ENCODE results near the gene EYS.
"Not testable (repeated sequence)": the region's sequence is repeated elsewhere in the genome, so short reads cannot be mapped to it uniquely, and the experiment has no call there.

The EYS gene

GRCh38 chr6:64301307-64302236, 1405.5 kb downstream of the EYS start:
- no peak for DNase-seq (ENCODE audit: low spot score)

DNA sequence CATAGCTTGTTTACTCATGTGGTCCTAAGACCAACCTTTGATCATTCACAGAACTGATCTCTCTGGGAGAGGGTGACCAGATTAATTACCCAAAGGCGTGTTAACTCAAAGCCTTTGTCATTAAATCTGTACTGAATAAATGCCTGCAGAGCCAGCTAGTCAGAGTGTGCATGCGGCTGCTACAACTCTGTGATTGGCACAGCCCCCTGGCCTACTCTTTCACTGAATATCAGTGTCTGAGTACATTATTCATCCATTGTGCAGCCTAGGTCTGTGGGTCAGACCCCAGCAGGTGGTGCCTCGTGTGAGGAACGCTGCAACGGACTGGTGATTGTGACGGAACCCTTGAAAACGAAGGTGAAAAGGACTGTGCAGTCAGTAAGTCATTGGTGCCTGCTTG, 1407.8 kb downstream of the EYS start:
- no peak for DNase-seq (ENCODE audit: low spot score)

DNA sequence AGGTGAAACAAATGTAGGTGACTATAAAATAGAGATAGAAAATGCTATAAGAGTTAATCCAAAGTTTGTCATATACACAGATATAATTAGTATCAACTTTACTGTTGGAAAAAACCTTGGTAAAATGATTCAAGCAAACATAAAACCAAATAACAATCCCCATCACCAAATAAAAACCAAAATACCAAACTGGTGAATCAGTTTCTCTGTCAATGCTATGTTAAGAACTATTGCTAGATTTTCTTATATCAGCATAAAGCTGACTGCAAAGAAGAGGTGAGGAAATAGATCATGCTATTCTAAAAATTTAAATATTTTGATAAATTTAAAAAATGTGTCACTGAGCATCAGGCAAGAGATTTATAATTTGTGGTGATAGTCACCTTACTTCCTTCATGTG, 1413.0 kb downstream of the EYS start:
- DNase-seq (ENCODE audit: low spot score): no peak

DNA sequence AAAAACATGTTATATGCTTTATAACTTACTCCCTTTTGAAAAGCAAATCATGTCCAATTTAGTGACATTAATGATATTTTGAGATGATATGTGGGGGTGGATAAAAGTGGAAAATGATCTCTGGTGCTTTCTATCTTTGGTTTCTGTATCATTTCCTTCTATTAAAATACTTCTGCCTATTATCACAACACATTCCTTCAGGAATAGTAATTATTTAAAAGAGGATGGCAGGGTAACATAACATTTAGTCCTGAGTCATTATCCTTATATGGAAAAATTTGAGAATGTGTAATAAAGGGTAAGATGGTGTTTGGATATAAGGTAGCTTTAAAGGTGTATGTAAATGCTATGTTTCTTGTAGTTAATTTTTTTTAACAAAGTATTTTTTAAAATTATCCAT, 1413.7 kb downstream of the EYS start:
- no peak for DNase-seq (ENCODE audit: low spot score)

- no peak for DNase-seq (ENCODE audit: low spot score)
Observed at GRCh38 chr6:64290867-64291266, 1416.2 kb downstream of the EYS start.

- DNase-seq (ENCODE audit: low spot score): no peak
Observed at GRCh38 chr6:64289931-64290330, 1417.1 kb downstream of the EYS start.

GRCh38 chr6:64288351-64288750, 1418.7 kb downstream of the EYS start:
- DNase-seq (ENCODE audit: low spot score): no peak

- DNase-seq (ENCODE audit: low spot score): no peak
Observed at GRCh38 chr6:64281167-64281566, 1425.9 kb downstream of the EYS start.

- DNase-seq (ENCODE audit: low spot score): peak; percentile 55
Observed at GRCh38 chr6:64280569-64280968, 1426.5 kb downstream of the EYS start.

GRCh38 chr6:64270083-64270482, 1436.9 kb downstream of the EYS start:
- no peak for DNase-seq (ENCODE audit: low spot score)

DNA sequence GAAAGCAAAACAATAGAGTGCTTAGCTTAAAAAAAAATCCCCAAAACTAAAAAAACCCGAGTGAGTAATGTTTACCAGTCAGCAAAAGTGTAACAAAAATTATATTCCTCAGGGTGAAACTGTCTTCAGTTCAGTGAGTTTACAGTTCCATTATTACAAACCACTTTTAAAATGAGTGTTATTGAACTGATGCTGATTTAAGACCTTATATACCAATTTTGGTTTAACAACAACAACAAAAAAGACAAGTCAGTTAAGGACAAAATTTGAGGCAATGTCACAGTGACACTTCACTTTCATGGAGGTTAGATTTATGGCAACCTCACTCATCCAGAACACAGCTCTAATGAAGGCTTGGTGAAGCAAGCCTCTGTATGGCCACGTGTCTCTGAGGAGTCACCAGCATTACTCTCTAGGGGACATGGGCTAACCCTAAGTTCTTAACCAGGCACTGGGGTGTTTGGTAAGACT, 1440.6 kb downstream of the EYS start:
- DNase-seq (ENCODE audit: low spot score): no peak

GRCh38 chr6:64263778-64264177, 1443.2 kb downstream of the EYS start:
- DNase-seq (ENCODE audit: low spot score): no peak

DNA sequence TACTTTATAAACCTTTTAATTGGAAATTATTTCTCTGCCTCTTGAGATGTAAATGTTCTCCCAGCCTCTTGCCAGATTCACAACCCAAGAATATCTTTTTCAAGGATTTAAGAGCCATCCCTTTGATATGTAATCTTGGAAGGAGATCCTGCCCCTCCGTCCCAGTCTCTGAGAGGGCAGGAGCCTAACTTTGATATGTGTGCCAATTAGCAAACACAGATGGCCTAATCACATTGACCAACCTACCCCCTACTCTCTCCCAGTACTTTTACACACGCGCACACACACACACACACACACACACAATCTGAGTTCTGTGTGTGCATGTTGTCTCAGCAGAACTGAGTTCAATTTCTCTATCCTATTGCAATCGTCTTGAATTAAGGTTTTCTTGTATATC, 1447.7 kb downstream of the EYS start:
- DNase-seq (ENCODE audit: low spot score): no peak

GRCh38 chr6:64258752-64259151, 1448.3 kb downstream of the EYS start:
- DNase-seq (ENCODE audit: low spot score): no peak

GRCh38 chr6:64258302-64258701, 1448.7 kb downstream of the EYS start:
- no peak for DNase-seq (ENCODE audit: low spot score)

GRCh38 chr6:64257586-64257985, 1449.4 kb downstream of the EYS start:
- no peak for DNase-seq (ENCODE audit: low spot score)

- DNase-seq (ENCODE audit: low spot score): no peak
Observed at GRCh38 chr6:64256483-64256882, 1450.5 kb downstream of the EYS start.

DNA sequence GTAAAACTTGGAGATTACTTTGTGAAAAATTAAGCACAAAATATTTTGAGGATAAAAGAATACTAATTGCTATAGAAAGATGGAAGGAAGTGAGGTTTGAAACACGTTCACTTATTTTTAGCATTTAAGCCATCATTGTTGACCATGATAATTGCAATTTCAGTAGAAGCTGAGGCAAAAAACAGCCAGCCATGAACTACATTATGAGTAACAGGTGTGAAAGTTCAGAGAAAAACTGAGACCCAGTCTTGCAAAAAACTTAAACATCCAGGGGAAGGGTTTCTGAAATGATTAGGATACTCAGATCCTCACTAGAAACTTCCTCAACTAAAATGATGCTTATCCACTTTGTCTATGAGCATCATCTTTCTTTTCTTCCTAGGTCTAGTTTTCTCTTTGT, 1452.0 kb downstream of the EYS start:
- no peak for DNase-seq (ENCODE audit: low spot score)

- no peak for DNase-seq (ENCODE audit: low spot score)
Observed at GRCh38 chr6:64254558-64254957, 1452.5 kb downstream of the EYS start.

GRCh38 chr6:64252256-64252655, 1454.8 kb downstream of the EYS start:
- no peak for DNase-seq (ENCODE audit: low spot score)

GRCh38 chr6:64250126-64250525, 1456.9 kb downstream of the EYS start:
- DNase-seq (ENCODE audit: low spot score): no peak

DNA sequence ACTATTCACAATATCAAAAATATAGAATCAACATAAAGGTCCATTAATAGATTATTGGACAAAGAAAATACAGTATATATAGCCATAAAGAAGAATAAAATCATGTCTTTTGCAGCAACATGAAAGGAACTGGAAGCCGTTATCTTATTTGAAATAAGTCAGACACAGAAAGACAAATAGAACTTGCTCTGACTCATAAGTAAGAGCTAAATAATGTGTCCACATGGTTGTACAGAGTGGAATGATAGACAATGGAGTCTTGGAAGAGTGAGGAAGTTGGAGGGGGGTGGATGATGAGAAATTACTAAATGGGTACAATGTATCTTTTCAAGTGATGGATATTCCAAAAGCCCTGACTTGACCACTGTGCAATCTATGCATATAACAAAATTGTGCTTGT, 1457.9 kb downstream of the EYS start:
- DNase-seq (ENCODE audit: low spot score): no peak

- no peak for DNase-seq (ENCODE audit: low spot score)
Observed at GRCh38 chr6:64243618-64244017, 1463.4 kb downstream of the EYS start.

GRCh38 chr6:64238908-64239307, 1468.1 kb downstream of the EYS start:
- not testable (repeated sequence) for DNase-seq (ENCODE audit: low spot score)

Data from Ammon's horn (tissue), 1 donor.